A549 (cell line): ENCODE measurements around the gene EBF3.

ENCODE experiments used
- CHD2 ChIP-seq: fragments of 150-350 bp; IDR thresholded peaks from 2 replicates; pipeline ENCODE4 v1.6.1; 2014; ENCODE audit warnings: low read length; ENCODE audit not compliant: partially characterized antibody
- EP300 ChIP-seq, 2 experiments: fragments of >200 bp; sonication (Bioruptor Twin); formaldehyde crosslinking; IDR thresholded peaks; 2 replicates in 1 of 2; 3 replicates in 1 of 2; pipeline ENCODE4 v1.6.1; 2016 to 2017
- NFE2L2 ChIP-seq: fragments of 150-350 bp; conservative IDR thresholded peaks from 2 replicates; pipeline ENCODE4 v1.6.1; 2014; ENCODE audit warnings: low read length
- RAD21 ChIP-seq, 2 experiments: fragments of >200 bp in 1 of 2; sonication (Bioruptor Twin) in 1 of 2; formaldehyde crosslinking in 1 of 2; IDR thresholded peaks in 1 of 2; conservative IDR thresholded peaks in 1 of 2; 2 replicates in 1 of 2; 3 replicates in 1 of 2; pipeline ENCODE4 v1.6.1; 2012 to 2018; ENCODE audit warnings: inconsistent platforms in 1 of 2
- RCOR1 ChIP-seq: fragments of 150-350 bp; IDR thresholded peaks from 2 replicates; pipeline ENCODE4 v1.6.1; 2014; ENCODE audit warnings: antibody characterized with exemption, low read length, low read depth
- USF2 ChIP-seq: fragments of 450-650 bp; IDR thresholded peaks from 2 replicates; pipeline ENCODE4 v1.6.1; 2014; ENCODE audit warnings: antibody characterized with exemption
- ZC3H11A ChIP-seq: fragments of 450-650 bp; IDR thresholded peaks from 2 replicates; pipeline ENCODE4 v1.6.1; 2014; ENCODE audit warnings: antibody characterized with exemption, mild to moderate bottlenecking
- TF ChIP-seq, protein P1 (sequence below): fragments of >200 bp; sonication (Bioruptor Twin); formaldehyde crosslinking; IDR thresholded peaks from 3 replicates; pipeline ENCODE4 v1.5.1; 2016
- TF ChIP-seq, protein P2 (sequence below): IDR thresholded peaks from 2 replicates; pipeline ENCODE4 v1.6.1; 2012
- TF ChIP-seq, protein P3 (sequence below): fragments of 150-350 bp; IDR thresholded peaks from 2 replicates; pipeline ENCODE4 v1.6.1; 2014; ENCODE audit warnings: low read depth, mild to moderate bottlenecking, low read length

DNA sequence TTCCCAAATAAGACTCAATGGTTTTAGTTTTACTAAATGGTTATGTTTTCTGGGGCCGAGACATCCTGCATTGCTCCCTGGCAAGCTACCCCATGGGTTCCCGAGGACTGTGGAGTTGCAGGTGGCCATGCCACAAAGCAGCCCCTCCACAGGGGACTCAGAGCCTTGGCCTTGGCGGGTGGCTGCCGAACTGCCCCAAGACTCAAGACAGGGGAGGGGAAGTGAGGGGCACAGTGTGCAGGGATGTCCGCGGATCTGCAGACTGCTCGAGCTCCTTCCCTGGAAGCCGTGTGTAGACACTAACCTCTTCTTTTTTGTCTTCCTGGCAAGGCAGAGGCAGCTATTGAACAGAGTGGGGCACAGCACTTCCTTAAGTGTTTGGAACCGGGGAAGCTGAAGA is 154.6 kb downstream of the EBF3 start:
- TF ChIP-seq USF2 (no peak), NFE2L2 (no peak), RCOR1 (no peak), EP300 (IDR thresholded peaks at IDR 0.05) (no peak), ZC3H11A (no peak), CHD2 (no peak), RAD21 (conservative IDR thresholded peaks at IDR 0.05 in 1 of 2, IDR thresholded peaks at IDR 0.05 in 1 of 2) (no peak)
- TF ChIP-seq, protein P1, sequence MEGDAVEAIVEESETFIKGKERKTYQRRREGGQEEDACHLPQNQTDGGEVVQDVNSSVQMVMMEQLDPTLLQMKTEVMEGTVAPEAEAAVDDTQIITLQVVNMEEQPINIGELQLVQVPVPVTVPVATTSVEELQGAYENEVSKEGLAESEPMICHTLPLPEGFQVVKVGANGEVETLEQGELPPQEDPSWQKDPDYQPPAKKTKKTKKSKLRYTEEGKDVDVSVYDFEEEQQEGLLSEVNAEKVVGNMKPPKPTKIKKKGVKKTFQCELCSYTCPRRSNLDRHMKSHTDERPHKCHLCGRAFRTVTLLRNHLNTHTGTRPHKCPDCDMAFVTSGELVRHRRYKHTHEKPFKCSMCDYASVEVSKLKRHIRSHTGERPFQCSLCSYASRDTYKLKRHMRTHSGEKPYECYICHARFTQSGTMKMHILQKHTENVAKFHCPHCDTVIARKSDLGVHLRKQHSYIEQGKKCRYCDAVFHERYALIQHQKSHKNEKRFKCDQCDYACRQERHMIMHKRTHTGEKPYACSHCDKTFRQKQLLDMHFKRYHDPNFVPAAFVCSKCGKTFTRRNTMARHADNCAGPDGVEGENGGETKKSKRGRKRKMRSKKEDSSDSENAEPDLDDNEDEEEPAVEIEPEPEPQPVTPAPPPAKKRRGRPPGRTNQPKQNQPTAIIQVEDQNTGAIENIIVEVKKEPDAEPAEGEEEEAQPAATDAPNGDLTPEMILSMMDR: no peak
- TF ChIP-seq, protein P2, sequence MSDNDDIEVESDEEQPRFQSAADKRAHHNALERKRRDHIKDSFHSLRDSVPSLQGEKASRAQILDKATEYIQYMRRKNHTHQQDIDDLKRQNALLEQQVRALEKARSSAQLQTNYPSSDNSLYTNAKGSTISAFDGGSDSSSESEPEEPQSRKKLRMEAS: no peak
- TF ChIP-seq, protein P3, sequence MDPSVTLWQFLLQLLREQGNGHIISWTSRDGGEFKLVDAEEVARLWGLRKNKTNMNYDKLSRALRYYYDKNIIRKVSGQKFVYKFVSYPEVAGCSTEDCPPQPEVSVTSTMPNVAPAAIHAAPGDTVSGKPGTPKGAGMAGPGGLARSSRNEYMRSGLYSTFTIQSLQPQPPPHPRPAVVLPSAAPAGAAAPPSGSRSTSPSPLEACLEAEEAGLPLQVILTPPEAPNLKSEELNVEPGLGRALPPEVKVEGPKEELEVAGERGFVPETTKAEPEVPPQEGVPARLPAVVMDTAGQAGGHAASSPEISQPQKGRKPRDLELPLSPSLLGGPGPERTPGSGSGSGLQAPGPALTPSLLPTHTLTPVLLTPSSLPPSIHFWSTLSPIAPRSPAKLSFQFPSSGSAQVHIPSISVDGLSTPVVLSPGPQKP: no peak
